AG10803 (cell line): ENCODE results near the gene SMG6.
A peak's percentile ranks its signal among the peaks of the same experiment; 100 is the strongest.
"Not testable (repeated sequence)": the region's sequence is repeated elsewhere in the genome, so short reads cannot be mapped to it uniquely, and the experiment has no call there.

ENCODE experiments used
- DNase-seq: peaks from one replicate; pipeline ENCODE4 v3.0.0; 2010; ENCODE audit warnings: low read depth
- H3K4me3 ChIP-seq: 2 replicates; pipeline ENCODE4 v1.5.1; 2011; ENCODE audit warnings: mild to moderate bottlenecking, low read length, control low read depth
- TF ChIP-seq, protein P1 (sequence below): conservative IDR thresholded peaks from 2 replicates; pipeline ENCODE4 v1.5.1; 2011; ENCODE audit warnings: mild to moderate bottlenecking, low read length, control low read depth, inconsistent platforms

The SMG6 gene

GRCh38 chr17:2323629-2324314, 20.2 kb upstream of the SMG6 start:
- DNase-seq: no peak
- TF ChIP-seq, protein P1, sequence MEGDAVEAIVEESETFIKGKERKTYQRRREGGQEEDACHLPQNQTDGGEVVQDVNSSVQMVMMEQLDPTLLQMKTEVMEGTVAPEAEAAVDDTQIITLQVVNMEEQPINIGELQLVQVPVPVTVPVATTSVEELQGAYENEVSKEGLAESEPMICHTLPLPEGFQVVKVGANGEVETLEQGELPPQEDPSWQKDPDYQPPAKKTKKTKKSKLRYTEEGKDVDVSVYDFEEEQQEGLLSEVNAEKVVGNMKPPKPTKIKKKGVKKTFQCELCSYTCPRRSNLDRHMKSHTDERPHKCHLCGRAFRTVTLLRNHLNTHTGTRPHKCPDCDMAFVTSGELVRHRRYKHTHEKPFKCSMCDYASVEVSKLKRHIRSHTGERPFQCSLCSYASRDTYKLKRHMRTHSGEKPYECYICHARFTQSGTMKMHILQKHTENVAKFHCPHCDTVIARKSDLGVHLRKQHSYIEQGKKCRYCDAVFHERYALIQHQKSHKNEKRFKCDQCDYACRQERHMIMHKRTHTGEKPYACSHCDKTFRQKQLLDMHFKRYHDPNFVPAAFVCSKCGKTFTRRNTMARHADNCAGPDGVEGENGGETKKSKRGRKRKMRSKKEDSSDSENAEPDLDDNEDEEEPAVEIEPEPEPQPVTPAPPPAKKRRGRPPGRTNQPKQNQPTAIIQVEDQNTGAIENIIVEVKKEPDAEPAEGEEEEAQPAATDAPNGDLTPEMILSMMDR: no peak
- no peak overlapping the region for H3K4me3 ChIP-seq

GRCh38 chr17:2321399-2321798, 17.8 kb upstream of the SMG6 start:
- TF ChIP-seq, protein P1: no peak
- no peak overlapping the region for H3K4me3 ChIP-seq
- DNase-seq: no peak

- no peak overlapping the region for H3K4me3 ChIP-seq
- TF ChIP-seq, protein P1: no peak
- no peak for DNase-seq
These were observed 15.5 kb upstream of the SMG6 start for GRCh38 chr17:2319051-2319450.

GRCh38 chr17:2317796-2318195, 14.2 kb upstream of the SMG6 start:
- DNase-seq: no peak
- TF ChIP-seq, protein P1: no peak
- no peak overlapping the region for H3K4me3 ChIP-seq

DNA sequence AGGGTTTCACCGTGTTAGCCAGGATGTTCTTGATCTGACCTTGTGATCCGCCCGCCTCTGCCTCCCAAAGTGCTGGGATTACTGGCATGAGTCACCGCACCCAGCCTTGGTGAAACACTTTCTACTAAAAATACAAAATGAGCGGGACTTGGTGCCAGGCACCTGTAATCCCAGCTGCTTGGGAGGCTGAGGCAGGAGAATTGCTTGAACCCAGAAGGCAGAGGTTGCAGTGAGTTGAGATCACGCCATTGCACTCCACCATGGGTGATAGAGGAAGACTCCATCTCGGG, 13.3 kb upstream of the SMG6 start:
- not testable (repeated sequence) for DNase-seq, H3K4me3 ChIP-seq

GRCh38 chr17:2312736-2313135, 9.2 kb upstream of the SMG6 start:
- DNase-seq: no peak
- H3K4me3 ChIP-seq: no peak overlapping the region
- TF ChIP-seq, protein P1: no peak

DNA sequence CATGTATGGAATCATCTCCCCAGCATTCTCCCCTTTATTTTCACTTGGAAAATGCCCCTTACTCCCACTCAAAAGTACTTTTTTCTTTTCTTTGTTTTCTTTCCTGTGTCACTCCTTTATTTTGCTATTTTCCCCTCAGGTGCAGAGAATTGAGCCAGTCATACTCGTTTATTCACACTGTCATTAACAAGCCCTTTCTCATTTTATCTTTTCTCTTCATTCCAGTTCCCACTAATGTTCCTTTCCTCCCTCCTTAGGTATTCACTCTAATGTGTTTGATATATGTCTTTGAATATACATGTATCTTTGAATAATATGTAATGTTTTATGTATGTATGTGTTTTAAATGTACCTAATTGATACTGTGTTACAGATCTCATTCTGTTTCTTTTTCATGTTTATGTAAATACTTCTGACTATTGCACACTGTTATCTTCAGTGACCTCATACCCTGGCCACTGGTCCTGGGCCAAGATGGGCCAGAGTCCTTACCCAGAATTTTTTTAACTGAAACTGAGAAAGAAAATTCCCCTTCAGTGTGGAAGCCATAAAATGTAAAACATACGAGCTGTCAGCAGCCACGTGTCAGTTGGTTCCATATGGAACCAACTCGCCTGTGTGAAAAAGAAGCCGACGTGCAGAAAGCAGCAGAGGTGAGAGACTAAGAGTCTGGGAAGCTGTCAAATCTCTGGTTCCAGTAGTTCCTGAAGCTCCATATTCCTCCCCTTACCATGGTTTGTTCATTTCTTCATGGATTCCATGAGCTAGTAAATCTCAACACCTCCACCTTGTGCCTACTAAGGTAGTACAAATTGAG, 6.0 kb upstream of the SMG6 start:
- no peak overlapping the region for H3K4me3 ChIP-seq
- TF ChIP-seq, protein P1: no peak
- peak; percentile 33 for DNase-seq
